Thoracic aorta endothelial cell (primary cell): ENCODE measurements around the gene MRNIP. TPM values are rescaled to one million over a fixed set of nuclear protein-coding genes. Genes with fewer than 3 reads are reported as not detected.

Experiments
- small RNA-seq: library from RNA; depleted of rRNA; stranded (forward); fragments of <200 nt; gene quantifications from one replicate; pipeline ENCODE3, GENCODE V24; 2012
- total RNA-seq: library from RNA; depleted of rRNA; stranded (reverse); fragments of >200 nt; gene quantifications from 2 replicates; pipeline ENCODE4 v1.2.3, GENCODE V29; 2012

MRNIP gene, protein sequence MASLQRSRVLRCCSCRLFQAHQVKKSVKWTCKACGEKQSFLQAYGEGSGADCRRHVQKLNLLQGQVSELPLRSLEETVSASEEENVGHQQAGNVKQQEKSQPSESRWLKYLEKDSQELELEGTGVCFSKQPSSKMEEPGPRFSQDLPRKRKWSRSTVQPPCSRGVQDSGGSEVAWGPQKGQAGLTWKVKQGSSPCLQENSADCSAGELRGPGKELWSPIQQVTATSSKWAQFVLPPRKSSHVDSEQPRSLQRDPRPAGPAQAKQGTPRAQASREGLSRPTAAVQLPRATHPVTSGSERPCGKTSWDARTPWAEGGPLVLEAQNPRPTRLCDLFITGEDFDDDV
- 10.4 and 15.3 TPM in 2 replicates for total RNA-seq

GRCh38 chr5:179858586-179859427 is at the start of gene MRNIP:
TSS of gene MRNIP (minus strand) at chr5:179858817. CDS start at chr5:179858796, 21 bp downstream.

DNA sequence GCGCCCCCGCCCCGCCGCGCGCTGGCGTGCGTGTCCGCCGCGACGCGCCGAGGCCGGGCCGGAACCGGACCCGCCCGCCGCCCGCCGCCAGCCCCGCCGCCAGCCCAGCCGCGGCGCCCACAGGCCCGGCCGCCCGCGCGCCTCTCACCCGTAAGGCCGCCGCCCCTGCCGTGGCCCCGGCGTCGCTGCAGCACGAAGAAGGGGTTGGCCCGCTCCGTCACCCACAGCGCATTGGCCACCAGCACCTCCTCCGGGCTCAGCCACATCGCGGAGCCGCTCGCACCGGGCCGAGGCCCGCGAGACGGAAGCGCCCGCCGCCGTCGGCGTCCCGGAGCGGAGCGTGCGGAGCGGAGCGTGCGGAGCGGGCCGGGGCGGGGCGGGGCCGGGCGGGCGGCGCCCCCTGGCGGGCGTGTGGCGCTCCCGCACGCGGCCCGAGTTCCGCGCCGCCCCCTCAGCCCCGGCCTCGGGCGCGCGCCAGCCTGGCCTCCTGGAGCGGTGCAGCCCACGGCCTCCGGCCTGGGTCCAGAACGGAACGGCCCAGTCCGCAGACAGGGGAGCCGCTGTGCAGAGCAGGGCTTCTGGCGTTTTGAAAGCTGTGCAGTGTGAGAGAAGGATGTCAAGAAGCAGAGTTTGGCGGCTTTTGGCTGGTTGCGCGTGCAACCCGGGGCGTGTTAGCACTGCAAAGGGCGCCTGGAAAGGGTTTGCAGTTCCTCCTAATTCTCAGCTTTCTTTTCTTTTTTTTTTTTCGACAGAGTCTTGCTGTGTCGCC is 49.1 kb upstream of the MRNIP start, which contains the start of gene TBC1D9B:
Gene TBC1D9B, minus strand, starts transcription at position 342 of the 769 bp plus-strand sequence. Its CDS starts 76 bp downstream, at position 266.

DNA sequence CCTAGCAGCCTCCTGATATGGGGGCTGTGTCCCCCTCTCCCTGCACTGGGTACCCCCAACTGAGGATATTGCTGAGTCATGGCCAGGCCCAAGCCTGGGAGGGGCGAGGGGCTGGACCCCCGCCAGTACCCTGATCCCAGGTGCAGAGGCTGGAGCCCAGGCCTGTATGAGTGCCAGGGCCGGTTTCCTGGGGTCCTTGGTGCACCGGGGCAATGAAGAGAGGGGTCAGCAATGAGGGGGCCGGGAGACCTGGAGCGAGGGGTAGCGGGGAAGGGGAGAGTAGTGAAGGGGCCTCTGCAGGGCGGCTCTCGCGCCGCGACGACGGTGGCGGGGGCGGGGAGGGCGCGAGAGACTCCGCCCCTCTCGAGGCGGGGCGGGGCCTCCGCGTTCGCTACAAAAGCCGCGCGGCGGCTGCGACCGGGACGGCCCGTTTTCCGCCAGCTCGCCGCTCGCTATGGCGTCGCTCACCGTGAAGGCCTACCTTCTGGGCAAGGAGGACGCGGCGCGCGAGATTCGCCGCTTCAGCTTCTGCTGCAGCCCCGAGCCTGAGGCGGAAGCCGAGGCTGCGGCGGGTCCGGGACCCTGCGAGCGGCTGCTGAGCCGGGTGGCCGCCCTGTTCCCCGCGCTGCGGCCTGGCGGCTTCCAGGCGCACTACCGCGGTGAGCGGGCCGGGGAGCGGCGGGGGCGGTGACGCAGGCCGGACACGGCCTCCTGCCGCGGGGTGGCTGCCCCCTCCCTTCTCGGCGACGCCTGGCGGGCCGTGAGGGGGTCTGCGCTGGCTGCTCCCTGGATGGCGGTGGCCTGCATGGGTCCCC is 37.9 kb downstream of the MRNIP start, which contains the start of gene SQSTM1:
Gene SQSTM1, plus strand, starts transcription at position 423 of the 815 bp plus-strand sequence. Its CDS starts 32 bp downstream, at position 455.

GRCh38 chr5:179806250-179807048 is 52.2 kb downstream of the MRNIP start, which contains the start of gene MGAT4B:
TSS of gene MGAT4B (minus strand) at chr5:179806866. CDS start at chr5:179806583, 283 bp downstream.

DNA sequence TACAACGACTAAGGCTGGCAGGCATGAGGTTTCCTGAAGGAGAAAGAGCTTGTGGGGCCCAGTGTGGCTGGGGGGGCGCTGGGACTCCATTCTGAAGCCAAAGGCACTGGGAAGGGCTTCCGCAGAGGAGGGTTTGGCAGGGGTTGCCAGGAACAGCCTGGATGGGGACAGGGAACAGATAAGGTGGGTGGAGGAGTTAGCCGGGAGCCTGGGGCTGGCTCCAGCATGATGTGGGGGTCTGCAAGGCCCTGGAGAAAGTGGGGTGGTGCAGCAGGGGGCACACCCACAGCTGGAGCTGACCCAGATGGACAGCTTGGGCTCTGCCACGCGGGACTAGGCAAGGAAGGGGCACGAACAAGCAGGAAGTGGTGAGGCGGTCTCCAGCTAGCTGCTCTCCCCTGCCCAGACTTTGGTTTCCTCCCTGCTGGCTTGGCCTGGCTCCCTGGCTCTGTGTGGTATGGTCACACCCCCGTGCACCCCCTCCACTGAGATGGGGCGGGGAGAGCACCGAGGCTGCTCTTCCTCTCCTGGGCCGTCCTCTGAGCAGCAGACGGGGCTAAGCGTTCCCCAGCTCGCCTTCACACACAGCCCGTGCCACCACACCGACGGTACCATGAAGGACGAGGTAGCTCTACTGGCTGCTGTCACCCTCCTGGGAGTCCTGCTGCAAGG is 65.0 kb downstream of the MRNIP start, which contains the start of gene LTC4S:
Gene LTC4S, plus strand, starts transcription at position 519 of the 672 bp plus-strand sequence. Its CDS starts 95 bp downstream, at position 614.

Small RNAs within 50 kb of the gene (small RNA-seq; reads per million reads assigned to genes)
- gene MIR1229 = 0.56 reads per million
- gene RF00019 = not detected

Other genes starting within 250 kb of the MRNIP start
- gene HNRNPH1, start 235.1 kb downstream of the MRNIP start, total RNA-seq = 912 and 1,073 TPM in 2 replicates
- gene CBY3, start 177.8 kb downstream of the MRNIP start, total RNA-seq = not detected in 2 replicates
- gene CANX, start 159.8 kb downstream of the MRNIP start, total RNA-seq = 932 and 988 TPM in 2 replicates
- 13.2 and 18.0 TPM in 2 replicates for gene MAML1, start 126.0 kb downstream of the MRNIP start, total RNA-seq
- gene LTC4S, start 64.8 kb downstream of the MRNIP start, total RNA-seq = 0.40 and 0.43 TPM in 2 replicates
- 144 TPM in 2 replicates for gene MGAT4B, start 52.0 kb downstream of the MRNIP start, total RNA-seq
- 296 and 317 TPM in 2 replicates for gene SQSTM1, start 37.9 kb downstream of the MRNIP start, total RNA-seq
- gene TBC1D9B, start 49.1 kb upstream of the MRNIP start, total RNA-seq = 71.8 and 75.2 TPM in 2 replicates
- 32.7 and 36.5 TPM in 2 replicates for gene RNF130, start 212.9 kb upstream of the MRNIP start, total RNA-seq